Middle frontal gyrus (tissue), 1 donor: ENCODE measurements around the gene POLR2H.

Experiments
- DNase-seq: peaks from one replicate; pipeline ENCODE4 v3.0.0-alpha.2; 2015; ENCODE audit warnings: low spot score; ENCODE audit errors: extremely low spot score

POLR2H gene

GRCh38 chr3:184361532-184361931 lies at the start of gene POLR2H, which contains the start of gene CLCN2:
POLR2H (plus strand) TSS chr3:184361710; CDS start chr3:184363493, 1,783 bp downstream.
CLCN2 (minus strand) TSS chr3:184361605; CDS start chr3:184361479, 126 bp downstream.
- DNase-seq: peak; percentile 68

- DNase-seq: peak; percentile 81
Measured at GRCh38 chr3:184314363-184314699, 47.2 kb upstream of the POLR2H start, which contains the start of gene EIF4G1. EIF4G1 (plus strand) TSS chr3:184314606; CDS start chr3:184315797, 1,191 bp downstream.

GRCh38 chr3:184314700-184315542 lies 46.6 kb upstream of the POLR2H start:
- DNase-seq: no peak

GRCh38 chr3:184315543-184315867 lies 46.0 kb upstream of the POLR2H start:
- DNase-seq: no peak

- no peak for DNase-seq
Measured at GRCh38 chr3:184315871-184316661, 45.4 kb upstream of the POLR2H start.

GRCh38 chr3:184316792-184317191 lies 44.7 kb upstream of the POLR2H start:
- no peak for DNase-seq

GRCh38 chr3:184317201-184317600 lies 44.3 kb upstream of the POLR2H start:
- no peak for DNase-seq

GRCh38 chr3:184320104-184320445 lies 41.4 kb upstream of the POLR2H start:
- peak; percentile 91 for DNase-seq

GRCh38 chr3:184321666-184322065 lies 39.8 kb upstream of the POLR2H start:
- DNase-seq: no peak

GRCh38 chr3:184322731-184323487 lies 38.6 kb upstream of the POLR2H start:
- no peak for DNase-seq

- DNase-seq: no peak
Measured at GRCh38 chr3:184323696-184324095, 37.8 kb upstream of the POLR2H start.

- no peak for DNase-seq
Measured at GRCh38 chr3:184325269-184325668, 36.2 kb upstream of the POLR2H start.

GRCh38 chr3:184325715-184326369 lies 35.7 kb upstream of the POLR2H start:
- no peak for DNase-seq

- DNase-seq: no peak
Measured at GRCh38 chr3:184327171-184327570, 34.3 kb upstream of the POLR2H start.

GRCh38 chr3:184328516-184328915 lies 33.0 kb upstream of the POLR2H start:
- no peak for DNase-seq

- DNase-seq: no peak
Measured at GRCh38 chr3:184332370-184333090, 29.0 kb upstream of the POLR2H start.

GRCh38 chr3:184333190-184333589 lies 28.3 kb upstream of the POLR2H start:
- no peak for DNase-seq

- DNase-seq: no peak
Measured at GRCh38 chr3:184333700-184334099, 27.8 kb upstream of the POLR2H start.

- no peak for DNase-seq
Measured at GRCh38 chr3:184334470-184335158, 26.9 kb upstream of the POLR2H start.

- no peak for DNase-seq
Measured at GRCh38 chr3:184335291-184335660, 26.2 kb upstream of the POLR2H start.
